Mononuclear cell (primary cell): ENCODE data around the gene LRRN1. TPM values are rescaled to one million over a fixed set of nuclear protein-coding genes. Genes with fewer than 3 reads are reported as not detected.
A peak's percentile ranks its signal among the peaks of the same experiment; 100 is the strongest.

Source experiments
- H3K27me3 ChIP-seq: 2 replicates; pipeline ENCODE4 v1.6.0; 2011; ENCODE audit warnings: low read length, control low read depth; ENCODE audit not compliant: insufficient read depth
- H3K4me1 ChIP-seq: 2 replicates; pipeline ENCODE4 v1.5.1; 2011; ENCODE audit warnings: mild to moderate bottlenecking, low read length, control low read depth; ENCODE audit not compliant: insufficient read depth
- H3K4me3 ChIP-seq: 2 replicates; pipeline ENCODE4 v1.5.1; 2011; ENCODE audit warnings: mild to moderate bottlenecking, low read length, moderate library complexity
- H3K9me3 ChIP-seq: 2 replicates; pipeline ENCODE4 v1.5.1; 2011; ENCODE audit warnings: low read depth, mild to moderate bottlenecking, control low read depth, low read length
- total RNA-seq: library from RNA; depleted of rRNA; stranded (reverse); fragments of >200 nt; gene quantifications from one replicate; pipeline ENCODE4 v1.2.3, GENCODE V29; 2012

LRRN1 gene
- total RNA-seq, 1 donor, result 1.3 TPM

DNA sequence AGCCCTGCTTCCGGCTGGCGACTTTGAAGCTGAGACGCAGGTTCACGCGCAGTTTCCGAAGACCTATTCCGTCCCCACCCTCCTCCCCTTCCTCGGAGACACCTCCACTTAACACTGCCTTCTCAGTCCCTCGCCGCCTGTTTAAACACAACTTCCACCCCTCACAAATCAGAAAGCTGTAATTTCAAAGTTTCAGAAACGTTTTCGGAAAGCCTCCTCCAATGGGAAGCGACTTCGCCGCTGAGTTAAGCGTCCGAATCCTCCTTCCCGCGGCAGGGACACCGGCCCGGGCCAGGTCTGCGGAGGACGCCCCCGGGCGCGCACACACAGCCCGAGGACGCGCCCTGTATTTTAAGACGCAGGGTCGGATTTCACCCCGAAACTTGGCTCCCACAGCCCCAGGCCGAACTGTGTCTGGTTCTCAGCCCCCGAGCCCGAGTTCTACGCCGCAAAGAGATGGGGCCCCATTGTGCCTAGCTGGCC lies 559 bp upstream of the LRRN1 start:
- Histone ChIP-seq H3K4me1 (peaks cover 16% of the 10 kb centered on the region), H3K9me3 (no peaks in the 10 kb centered on the region), H3K27me3 (peaks cover 56% of the 10 kb centered on the region), H3K4me3 (peak overlapping the region; percentile 45)

GRCh38 chr3:3800080-3800455 lies 837 bp downstream of the LRRN1 start:
- no peaks in the 10 kb centered on the region for H3K9me3 ChIP-seq
- H3K4me3 ChIP-seq, result peak overlapping the region; percentile 45
- peaks cover 59% of the 10 kb centered on the region for H3K27me3 ChIP-seq
- peaks cover 16% of the 10 kb centered on the region for H3K4me1 ChIP-seq

DNA sequence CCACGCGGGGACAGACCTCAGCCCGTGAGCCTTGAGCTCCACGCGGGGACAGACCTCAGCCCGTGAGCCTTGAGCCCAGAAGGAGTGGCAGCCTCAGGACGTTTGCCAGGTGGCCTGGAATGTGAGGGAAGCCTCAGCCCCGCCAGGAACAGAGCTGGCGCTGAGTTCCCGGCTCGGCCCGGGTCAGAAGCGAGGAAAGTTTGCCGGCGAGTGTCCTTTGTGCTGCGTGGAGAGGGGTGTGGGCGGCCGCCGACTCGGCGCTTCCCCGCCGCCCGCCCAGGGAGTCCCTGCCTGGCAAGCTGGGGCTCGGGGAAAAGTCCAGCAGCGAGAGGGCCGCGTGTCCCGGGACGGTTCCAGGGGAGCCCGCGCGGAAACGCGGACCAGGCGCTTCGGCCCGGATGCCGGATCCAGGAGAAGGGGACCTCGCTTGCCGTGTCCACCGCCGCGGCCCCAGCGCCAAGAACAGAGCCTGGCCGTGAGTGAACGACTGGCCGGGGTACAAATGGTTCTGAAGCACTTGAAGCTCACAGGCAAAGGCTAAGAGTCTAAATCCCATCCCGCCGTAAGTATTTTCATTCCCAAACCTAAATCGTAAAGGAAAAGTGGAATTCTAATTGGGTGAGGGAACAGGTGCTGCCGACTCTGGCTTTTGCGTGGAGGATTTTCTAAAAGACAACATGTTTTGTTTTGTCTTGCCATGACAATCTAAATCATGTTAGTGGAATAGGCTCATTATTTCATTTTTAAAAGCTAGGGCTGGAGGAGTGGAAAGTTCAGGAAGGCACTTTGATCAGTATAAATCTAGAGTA lies 1.7 kb downstream of the LRRN1 start:
- peaks cover 59% of the 10 kb centered on the region for H3K27me3 ChIP-seq
- no peak overlapping the region for H3K4me3 ChIP-seq
- no peaks in the 10 kb centered on the region for H3K9me3 ChIP-seq
- peaks cover 16% of the 10 kb centered on the region for H3K4me1 ChIP-seq

DNA sequence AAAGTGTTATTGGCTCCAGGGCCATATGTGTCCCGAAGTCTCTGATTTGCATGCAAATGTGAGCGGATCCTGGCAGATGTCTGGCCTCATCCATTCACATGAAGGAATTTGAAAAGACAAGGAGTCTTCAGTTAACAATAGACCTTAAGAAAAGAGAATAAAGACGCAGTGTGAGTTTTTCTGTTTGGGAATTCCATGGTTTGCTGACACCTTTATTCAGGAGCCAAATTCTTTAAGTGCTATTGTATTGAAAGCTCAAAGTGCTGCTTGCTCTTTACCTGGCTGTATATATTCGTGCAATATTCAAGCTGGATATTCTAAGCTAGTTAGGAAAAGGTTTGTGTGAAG lies 2.2 kb downstream of the LRRN1 start:
- peaks cover 56% of the 10 kb centered on the region for H3K27me3 ChIP-seq
- no peaks in the 10 kb centered on the region for H3K9me3 ChIP-seq
- no peak overlapping the region for H3K4me3 ChIP-seq
- peaks cover 16% of the 10 kb centered on the region for H3K4me1 ChIP-seq

- H3K4me3 ChIP-seq, result no peak overlapping the region
- H3K4me1 ChIP-seq, result peaks cover 16% of the 10 kb centered on the region
- no peaks in the 10 kb centered on the region for H3K9me3 ChIP-seq
- H3K27me3 ChIP-seq, result peaks cover 51% of the 10 kb centered on the region
Measured at GRCh38 chr3:3802046-3802445, 2.8 kb downstream of the LRRN1 start.

- no peak overlapping the region for H3K4me3 ChIP-seq
- H3K9me3 ChIP-seq, result no peaks in the 10 kb centered on the region
- peaks cover 30% of the 10 kb centered on the region for H3K27me3 ChIP-seq
- peaks cover 8% of the 10 kb centered on the region for H3K4me1 ChIP-seq
Measured at GRCh38 chr3:3804560-3804959, 5.3 kb downstream of the LRRN1 start.

DNA sequence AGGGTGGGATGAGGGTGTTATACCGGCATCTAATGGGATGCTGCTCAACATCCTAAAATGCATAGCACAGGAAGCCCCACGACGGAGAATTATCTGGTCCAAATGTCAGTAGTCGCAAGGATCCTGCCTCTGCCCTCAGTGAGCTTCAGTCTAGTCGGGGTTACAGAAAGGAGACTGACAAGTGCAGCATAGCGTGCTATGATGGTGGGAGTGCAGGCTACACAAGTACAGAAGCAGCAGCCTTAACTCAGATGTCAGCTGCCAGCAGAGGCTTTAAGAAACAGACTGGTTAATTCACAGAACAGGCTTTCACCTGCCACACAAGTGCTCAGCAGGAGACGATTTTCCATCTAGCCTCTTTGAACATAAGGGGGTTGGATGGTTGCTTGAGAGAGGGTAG lies 6.9 kb downstream of the LRRN1 start:
- no peaks in the 10 kb centered on the region for H3K4me1 ChIP-seq
- H3K4me3 ChIP-seq, result no peak overlapping the region
- H3K27me3 ChIP-seq, result peaks cover 18% of the 10 kb centered on the region
- no peaks in the 10 kb centered on the region for H3K9me3 ChIP-seq

- no peaks in the 10 kb centered on the region for H3K9me3 ChIP-seq
- no peak overlapping the region for H3K4me3 ChIP-seq
- no peaks in the 10 kb centered on the region for H3K4me1 ChIP-seq
- H3K27me3 ChIP-seq, result peaks cover 11% of the 10 kb centered on the region
Measured at GRCh38 chr3:3806856-3807255, 7.6 kb downstream of the LRRN1 start.

DNA sequence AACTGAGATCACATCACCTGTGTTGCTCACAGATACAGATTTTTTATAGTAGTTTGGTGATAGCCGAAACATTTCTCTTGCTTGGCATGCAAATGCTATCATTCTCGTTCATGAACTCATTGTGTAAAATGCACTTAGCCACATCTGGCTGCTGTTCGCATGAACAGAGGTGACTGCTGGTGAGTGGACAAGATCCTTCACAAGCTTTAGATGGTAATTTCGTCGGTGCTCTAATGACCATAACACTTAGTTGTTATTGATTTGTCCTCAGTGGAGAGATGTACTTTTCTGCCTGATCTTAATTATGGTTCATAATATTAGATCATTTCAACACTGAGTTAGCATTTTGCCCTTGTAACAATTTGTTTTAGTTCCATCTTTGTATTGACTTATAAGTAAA lies 13.8 kb downstream of the LRRN1 start:
- H3K9me3 ChIP-seq, result no peaks in the 10 kb centered on the region

DNA sequence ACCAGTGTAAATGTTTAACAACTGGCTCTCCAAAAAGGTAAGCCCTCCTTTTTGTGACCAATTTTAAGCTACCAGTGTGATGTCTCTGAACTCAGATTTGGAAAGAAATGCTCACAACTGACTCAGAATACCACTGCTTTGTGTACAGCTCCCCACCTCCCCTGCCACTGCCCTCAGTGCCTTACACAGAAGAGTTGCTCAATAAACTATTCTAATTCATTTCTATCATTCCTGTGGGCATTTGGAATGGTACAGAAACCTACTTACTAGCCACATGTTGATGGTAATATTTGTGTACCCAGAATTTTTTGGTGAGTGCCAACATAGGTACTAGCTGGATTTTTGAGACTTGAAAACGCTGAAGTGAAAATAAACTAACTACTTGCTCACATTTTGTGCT lies 16.0 kb downstream of the LRRN1 start:
- no peaks in the 10 kb centered on the region for H3K9me3 ChIP-seq
- no peaks in the 10 kb centered on the region for H3K27me3 ChIP-seq
- H3K4me1 ChIP-seq, result peaks cover 5% of the 10 kb centered on the region
- H3K4me3 ChIP-seq, result no peak overlapping the region

More for the DNA sequence above, 13.8 kb downstream of the LRRN1 start:
- no peaks in the 10 kb centered on the region for H3K27me3 ChIP-seq
- H3K4me1 ChIP-seq, result no peaks in the 10 kb centered on the region
- H3K4me3 ChIP-seq, result no peak overlapping the region

DNA sequence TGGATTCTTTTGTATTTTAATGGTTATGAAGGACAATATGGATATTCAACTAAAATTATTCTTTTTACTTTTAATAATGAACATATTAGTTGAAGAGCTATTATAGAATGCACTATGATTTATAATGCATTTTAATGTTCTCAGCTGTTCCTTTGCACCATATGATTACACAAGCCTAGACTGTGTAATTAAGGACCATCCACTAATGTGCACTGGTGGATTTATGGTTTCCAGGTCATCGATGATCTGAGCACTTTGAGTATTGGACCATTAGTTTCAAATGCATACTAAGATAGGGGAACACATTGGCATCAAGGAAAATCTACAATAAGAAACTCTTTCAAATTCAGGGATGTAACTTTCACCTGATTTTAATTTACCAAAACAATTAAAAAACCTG lies 16.8 kb downstream of the LRRN1 start:
- H3K4me3 ChIP-seq, result no peak overlapping the region

DNA sequence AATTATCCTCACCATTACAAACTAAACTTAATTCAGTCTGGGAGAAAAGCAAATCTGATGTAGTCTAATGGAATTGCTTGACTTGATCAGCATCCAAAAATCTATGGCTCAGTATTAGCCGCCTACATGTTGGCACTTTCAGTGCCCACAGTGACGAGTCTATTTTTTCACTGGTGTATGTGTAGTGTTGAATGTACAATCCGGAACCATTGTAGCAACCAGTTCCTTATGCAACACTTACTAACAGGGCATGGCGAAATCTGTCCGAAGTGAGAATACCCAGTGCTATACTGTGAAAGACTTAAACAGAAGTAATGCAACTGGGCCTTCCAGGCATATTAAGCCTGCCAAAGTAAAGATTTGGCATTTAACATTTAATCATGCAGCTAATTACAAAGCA lies 18.6 kb downstream of the LRRN1 start:
- H3K4me1 ChIP-seq, result peaks cover 5% of the 10 kb centered on the region
- no peaks in the 10 kb centered on the region for H3K27me3 ChIP-seq
- H3K4me3 ChIP-seq, result no peak overlapping the region
- no peaks in the 10 kb centered on the region for H3K9me3 ChIP-seq

More for the DNA sequence above, 16.8 kb downstream of the LRRN1 start:
- peaks cover 5% of the 10 kb centered on the region for H3K4me1 ChIP-seq
- H3K9me3 ChIP-seq, result no peaks in the 10 kb centered on the region
- H3K27me3 ChIP-seq, result no peaks in the 10 kb centered on the region

DNA sequence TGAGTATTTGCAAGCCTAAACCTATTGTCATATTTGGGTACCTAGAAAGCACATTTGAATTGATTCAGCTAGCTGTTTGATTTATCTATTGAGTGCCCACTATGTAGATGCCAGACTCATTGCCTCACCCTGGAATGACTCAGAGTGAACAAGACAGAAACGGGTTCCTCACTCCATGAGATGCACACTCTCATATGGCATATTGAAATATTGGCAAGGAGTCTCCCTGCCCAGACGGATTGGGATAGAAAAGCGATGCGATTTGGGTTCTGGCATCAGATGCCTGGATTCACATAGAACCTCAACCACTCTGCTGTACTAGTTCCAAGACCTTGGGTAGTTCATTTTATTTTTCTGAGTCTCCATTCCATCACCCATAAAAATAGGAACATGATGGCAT lies 22.5 kb downstream of the LRRN1 start:
- H3K27me3 ChIP-seq, result no peaks in the 10 kb centered on the region
- no peak overlapping the region for H3K4me3 ChIP-seq
- peaks cover 5% of the 10 kb centered on the region for H3K4me1 ChIP-seq
- no peaks in the 10 kb centered on the region for H3K9me3 ChIP-seq

- no peaks in the 10 kb centered on the region for H3K9me3 ChIP-seq
- H3K27me3 ChIP-seq, result no peaks in the 10 kb centered on the region
- no peak overlapping the region for H3K4me3 ChIP-seq
- no peaks in the 10 kb centered on the region for H3K4me1 ChIP-seq
Measured at GRCh38 chr3:3825035-3825434, 25.8 kb downstream of the LRRN1 start.

DNA sequence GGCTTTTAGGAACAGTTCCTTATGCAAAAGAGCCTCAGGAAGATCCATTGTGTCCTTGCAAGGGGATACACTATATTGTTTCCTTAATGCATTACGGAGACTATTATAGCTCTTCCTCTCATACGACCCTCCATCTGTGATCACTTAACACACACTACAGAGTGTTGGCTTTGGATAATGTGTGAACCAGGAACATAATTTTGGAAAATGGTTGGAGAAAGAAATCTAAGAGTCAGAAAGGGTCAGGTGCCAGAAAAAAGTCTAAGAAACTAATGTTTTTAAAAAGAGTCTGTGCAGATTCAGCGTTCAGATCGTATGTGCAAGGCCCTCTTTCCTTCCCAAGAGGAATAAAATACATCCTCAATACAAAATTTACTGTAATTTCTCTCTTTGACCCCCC lies 27.3 kb downstream of the LRRN1 start:
- Histone ChIP-seq H3K27me3 (no peaks in the 10 kb centered on the region), H3K4me3 (no peak overlapping the region), H3K4me1 (no peaks in the 10 kb centered on the region), H3K9me3 (no peaks in the 10 kb centered on the region)

DNA sequence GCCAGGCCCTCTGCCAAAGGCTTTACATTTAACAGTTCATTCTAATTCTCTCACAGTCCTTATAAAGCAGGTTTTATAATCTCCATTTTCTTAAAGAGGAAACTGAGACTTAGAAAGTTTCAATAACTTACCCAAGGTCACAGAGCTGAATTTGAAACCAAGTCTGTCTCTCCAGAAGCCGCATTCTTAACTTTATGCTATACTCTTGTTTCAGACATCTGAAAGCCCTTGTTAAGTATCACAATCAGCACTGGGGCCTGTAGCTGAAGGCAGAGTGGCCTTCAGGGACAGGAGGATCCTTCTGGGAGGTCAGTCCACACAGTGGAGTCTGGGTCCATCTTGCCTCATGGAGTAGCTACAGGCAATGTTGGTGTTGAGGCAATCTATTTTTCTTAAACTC lies 27.9 kb downstream of the LRRN1 start:
- Histone ChIP-seq H3K4me3 (no peak overlapping the region), H3K27me3 (no peaks in the 10 kb centered on the region), H3K9me3 (no peaks in the 10 kb centered on the region), H3K4me1 (no peaks in the 10 kb centered on the region)
